Glomerular visceral epithelial cell (primary cell): ENCODE results near the gene SELENOI.
"Not testable (repeated sequence)": the region's sequence is repeated elsewhere in the genome, so short reads cannot be mapped to it uniquely, and the experiment has no call there.

Source experiments
- DNase-seq: peaks from one replicate; pipeline ENCODE4 v3.0.0-alpha.2; 2016; ENCODE audit errors: extremely low spot score

Gene SELENOI

DNA sequence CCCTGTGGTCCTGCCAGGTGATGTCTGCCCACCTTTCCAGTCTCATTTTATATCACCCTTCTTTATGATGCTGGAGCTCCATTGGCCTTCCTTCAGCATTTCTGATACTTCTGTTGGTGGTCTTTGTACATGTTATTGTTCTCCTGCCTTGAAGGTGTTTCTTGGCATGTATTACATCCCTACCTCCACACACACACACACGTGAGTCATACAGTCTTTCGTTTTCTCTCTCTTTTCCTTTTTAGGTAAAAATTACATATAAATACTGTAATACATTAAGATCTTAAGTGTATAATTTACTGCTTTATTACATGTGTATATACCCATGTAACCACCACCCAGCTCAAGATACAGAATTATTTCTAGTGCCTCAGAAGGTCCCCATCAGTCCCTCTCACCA, 10.8 kb downstream of the SELENOI start:
- no peak for DNase-seq

- no peak for DNase-seq
Measured at GRCh38 chr2:26359886-26360473, 14.0 kb downstream of the SELENOI start.

- no peak for DNase-seq
Measured at GRCh38 chr2:26363323-26363722, 17.4 kb downstream of the SELENOI start.

DNA sequence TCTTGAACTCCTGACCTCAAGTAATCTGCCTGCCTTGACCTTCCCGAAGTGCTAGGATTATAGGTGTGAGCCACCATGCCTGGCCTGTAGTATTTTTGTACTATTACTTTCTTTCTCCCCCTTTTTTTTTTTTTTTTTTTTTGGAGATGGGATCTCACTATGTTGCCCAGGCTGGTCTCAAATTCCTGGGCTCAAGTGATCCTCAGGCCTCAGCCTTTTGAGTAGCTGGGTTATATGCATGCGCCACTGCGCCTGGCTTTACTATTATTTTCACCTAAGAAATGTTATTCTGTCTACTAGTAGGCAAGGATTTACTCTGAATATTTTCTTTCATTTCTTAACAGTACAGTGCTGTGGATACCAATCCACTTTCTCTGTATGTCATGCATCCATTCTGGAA, 18.0 kb downstream of the SELENOI start:
- no peak for DNase-seq

- DNase-seq = no peak
Measured at GRCh38 chr2:26364669-26365068, 18.7 kb downstream of the SELENOI start.

- no peak for DNase-seq
Measured at GRCh38 chr2:26366957-26367356, 21.0 kb downstream of the SELENOI start.

- DNase-seq = not testable (repeated sequence)
Measured at GRCh38 chr2:26369664-26370063, 23.7 kb downstream of the SELENOI start.

GRCh38 chr2:26370909-26371308, 25.0 kb downstream of the SELENOI start:
- DNase-seq = not testable (repeated sequence)

- no peak for DNase-seq
Measured at GRCh38 chr2:26376799-26377198, 30.9 kb downstream of the SELENOI start.

DNA sequence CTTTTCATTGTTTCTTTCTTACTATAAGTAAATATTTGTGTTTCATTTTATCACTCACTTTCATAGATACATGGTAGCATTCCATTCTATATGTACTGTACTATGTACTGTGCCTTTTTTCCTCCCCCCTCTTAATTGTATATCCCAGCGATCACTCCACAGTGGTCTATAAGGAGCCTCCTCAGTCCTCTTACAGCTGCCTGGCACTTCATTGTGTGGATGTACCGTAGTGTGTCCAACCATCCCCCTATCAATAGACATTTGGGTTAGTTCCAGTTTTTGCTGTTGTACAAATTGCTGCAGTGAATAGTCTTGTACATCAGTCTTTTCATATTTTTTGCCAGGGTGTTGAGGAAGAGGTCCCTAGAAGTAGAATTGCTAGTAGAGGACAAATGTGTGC, 34.3 kb downstream of the SELENOI start:
- DNase-seq = no peak

DNA sequence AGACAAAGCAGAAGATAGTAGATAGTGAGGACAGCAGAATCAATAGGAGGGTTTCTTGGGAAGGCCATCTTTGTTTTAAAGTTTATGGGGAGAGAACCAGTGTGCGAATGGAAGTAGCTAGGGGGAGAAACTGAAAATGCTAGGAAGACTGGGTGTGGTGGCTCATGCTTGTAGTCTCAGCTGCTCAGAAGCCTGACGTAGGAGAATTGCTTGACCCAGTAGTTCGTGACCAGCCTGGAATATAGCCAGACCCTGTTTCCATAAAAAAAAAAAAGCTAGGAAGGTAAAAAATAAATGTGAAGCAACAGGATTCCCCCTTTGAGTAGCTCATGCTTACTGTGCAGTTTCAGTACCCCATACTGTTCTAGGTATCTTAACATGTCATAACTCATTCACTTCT, 36.6 kb downstream of the SELENOI start:
- DNase-seq = no peak

- DNase-seq = no peak
Measured at GRCh38 chr2:26384183-26384582, 38.2 kb downstream of the SELENOI start.

DNA sequence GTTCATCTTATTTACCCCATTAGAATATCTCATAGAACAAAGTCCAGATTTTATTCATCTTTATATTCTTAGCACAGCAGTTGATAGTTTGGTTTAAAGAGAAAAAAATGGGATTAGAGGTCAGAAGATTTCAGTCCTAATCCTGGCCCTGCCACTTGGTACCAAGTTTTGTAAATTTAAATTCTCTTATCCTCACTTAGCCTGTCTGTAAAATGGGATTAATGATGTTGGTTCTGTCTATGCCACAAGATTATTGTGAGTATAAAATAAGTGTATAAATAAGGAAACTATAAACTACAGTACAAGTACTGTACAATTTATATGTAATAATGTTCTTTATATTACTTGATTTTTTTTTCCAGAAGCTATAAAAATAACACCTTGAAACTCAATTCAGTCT, 38.7 kb downstream of the SELENOI start:
- DNase-seq = no peak

GRCh38 chr2:26387189-26387588, 41.2 kb downstream of the SELENOI start:
- no peak for DNase-seq

DNA sequence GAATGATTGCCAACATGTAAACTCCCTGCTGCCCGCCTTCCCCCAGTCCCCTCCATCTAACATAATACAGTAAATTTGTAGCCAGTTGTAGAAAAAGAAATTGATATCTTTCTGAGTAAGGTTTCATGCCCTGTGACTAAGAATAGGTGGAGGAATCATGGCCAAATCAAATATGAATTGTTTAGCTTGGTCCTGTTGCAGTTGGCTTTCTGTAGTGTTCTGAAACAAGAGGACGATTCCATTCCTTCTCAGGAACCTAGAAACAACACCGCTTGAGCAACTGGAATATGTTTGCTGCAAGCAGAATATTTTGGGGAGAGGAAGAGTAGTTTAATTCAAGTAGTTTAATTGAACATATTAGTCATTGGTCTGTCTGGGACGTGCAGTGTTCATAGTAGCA, 48.8 kb downstream of the SELENOI start:
- DNase-seq = no peak

DNA sequence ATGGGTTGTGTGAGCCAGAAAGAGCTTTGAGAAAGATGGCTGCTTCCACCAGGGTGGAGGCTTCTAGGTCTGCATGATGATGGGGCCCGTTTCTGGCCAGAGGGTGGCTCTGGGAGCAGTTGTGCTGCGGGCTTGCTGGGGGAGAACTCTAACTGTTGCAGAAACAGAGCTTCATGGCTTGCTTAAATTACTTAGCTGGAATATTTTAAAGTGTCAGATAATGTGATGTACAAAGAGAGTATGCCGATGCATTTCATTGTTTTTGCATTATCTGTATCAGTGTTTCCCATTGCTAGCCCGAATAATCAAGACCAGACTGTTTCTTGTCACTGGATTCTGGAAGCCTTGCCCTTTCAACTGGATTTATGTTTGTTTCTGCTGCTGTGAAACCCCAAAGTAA, 49.5 kb downstream of the SELENOI start:
- no peak for DNase-seq

DNA sequence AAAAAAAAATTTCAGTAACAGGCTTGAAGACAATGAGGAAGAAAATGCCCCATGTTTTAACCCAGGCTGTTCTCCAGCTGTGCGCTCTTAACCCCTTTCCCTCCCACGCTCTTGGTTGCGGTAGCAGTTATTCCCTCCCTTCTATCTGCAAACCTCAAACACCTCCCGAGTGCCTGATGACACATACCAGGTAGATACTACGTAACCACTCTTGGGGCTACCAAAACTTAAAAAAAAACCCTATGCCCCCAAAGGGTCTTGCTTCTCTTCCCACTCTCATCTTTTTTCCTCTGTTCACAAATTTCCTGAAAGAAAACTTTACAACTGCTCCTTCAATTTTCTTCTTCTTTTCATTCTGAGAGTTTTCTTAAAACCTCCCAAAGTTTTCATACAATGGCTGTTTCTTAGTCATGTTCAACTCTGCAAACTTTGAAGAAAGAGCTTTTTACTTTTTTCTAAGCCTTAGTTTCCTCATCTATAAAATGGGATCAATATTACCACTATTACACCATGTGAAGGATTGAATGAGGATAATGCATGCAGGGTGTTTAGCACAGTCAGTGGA, 50.9 kb downstream of the SELENOI start:
- DNase-seq = no peak

DNA sequence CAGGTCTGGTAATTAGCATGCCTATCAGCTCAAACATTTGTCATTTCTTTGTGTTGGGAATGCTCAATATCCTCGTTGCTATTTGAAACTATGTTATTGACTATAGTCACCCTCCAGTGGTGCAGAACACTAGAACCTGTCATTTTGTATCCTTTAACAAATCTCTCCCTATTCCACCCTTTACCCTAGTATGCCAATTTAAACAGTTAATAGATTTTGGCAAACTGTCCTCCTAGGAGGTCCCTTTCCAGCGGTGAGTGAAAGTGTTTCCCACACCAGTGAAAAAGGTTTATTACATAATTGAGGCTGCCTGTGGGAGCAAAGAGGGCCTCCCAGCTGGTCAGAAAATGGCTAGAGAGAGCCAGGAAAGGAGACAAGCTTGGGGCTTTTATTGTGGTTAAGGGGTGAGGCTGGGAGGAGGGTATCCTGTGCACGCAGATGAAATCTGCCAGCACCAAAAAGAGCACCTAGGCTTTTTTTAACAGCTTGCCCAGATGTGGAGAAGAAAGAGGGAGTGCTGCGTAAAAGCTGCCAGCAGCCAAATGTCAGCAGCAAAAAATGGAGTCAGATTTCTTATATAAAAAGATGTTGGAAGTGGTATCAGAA, 53.9 kb downstream of the SELENOI start:
- no peak for DNase-seq

DNA sequence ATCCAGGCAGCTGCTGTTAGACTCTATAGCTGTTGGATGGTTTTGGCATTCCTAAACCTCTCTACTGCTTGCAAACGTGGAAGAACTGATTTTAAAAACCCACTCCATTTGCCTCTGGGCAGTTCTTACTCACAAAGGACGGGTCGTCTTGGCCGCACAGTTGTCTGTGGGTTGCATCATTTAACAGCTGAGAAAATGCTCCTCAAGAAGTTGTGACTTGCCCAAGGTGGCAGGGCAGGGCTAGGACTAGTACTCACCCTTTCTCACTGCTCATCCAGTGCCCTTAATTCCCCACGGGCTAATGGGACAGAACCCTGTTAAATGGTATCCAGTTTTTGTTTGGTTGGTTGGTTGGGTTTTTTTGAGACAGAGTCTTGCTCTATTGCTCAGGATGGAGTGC, 54.8 kb downstream of the SELENOI start:
- DNase-seq = no peak

DNA sequence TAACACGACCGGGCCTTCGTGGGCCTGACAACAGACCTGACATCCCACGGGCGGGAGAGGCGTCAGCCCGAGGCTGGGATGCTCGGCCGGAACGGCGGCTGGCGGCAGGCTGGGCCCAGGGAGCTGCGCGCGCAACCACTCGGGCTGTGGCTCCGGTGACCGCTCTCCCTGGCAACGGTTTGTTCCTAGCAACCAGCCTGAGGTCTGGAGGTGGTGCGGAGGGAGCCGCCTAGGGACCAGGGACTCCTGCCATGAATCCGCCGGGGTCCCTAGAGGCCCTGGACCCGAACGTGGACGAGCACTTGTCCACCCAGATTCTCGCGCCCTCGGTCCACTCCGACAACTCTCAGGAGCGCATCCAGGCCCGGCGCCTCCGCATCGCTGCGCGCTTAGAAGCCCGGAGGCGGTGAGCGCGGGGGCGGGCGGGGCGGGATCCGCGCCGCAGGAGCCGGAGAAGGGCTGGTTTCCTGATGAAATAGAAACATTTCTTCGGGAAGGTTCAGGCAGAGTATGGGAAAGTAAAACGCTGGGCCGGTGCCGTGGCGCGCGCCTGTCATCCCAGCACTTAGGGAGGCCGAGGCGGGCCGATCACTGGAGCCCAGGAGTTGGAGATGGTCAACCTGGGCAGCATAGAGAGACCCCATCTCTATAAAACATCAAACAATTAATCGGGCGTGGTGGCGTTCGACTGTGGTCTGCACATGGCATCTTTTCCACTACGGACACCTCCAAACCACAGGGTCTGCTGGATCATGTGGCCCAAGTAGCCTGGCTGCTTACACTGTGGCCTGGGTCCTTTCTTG, 56.0 kb downstream of the SELENOI start, which contains the start of gene DRC1:
Gene DRC1 (plus strand): TSS at position 182 of the 803 bp plus-strand sequence. CDS start 70 bp downstream, at position 252.
- peak; percentile 77 for DNase-seq

DNA sequence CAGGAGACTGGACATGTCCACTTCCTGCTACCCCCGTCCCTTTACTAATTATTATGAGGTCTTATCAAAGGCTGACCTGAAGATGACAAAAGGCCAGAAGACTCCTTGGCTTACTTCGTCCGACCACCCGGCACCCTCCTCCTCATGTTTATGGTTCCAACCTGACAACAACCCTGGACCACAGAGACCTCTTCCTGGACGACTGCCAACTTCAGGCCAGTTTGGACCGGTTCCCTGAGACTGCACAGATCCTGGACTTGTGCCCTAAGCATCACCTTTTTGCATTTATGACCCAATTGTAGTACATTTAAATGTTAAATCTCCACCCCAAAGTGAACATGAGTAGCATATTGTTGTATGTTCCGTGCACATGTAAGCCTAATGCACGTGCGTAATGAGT, 61.6 kb downstream of the SELENOI start:
- DNase-seq = no peak

DNA sequence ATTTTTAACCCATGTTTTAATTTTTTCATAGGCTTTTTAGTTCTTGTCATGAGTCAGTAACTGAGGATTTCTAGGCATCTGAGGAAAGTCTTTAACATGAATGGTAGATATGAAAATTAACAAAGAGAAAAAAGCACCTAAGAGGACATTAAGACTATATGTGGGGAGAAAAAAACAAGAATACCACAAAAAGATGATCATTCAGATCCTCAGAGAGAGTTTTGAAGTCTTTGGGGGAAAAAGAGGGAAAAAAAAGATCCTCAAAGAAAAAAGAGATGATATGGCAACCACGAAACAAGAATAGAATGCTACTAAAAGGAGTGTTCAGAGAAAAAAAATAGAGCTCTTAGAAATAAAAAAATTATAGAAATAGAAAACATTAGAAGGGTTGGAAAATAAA, 63.8 kb downstream of the SELENOI start:
- DNase-seq = no peak

DNA sequence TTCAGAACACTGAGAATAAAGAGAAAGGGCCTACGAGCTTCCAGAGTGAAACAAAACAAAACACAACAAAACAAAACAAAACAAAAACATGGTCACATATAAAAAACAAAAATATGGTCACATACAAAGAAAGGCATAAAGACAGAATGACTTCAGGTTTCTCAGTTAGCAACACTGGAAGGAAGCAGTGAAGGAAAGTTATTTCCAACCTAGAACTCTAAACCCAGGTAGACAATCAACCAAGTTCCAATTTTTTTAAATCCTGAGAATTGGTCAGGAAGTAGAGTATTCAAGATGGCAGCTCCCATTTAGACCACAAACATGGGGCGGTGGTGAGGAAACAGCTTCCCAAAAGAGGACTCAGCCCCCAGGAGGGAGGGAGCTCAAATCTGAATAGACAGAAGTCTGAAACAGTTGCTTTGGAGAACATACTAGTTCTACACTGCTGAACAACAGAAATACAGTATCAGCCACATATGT, 64.9 kb downstream of the SELENOI start:
- DNase-seq = no peak
